Natural killer cell (primary cell): ENCODE measurements around the gene MEIS2. TPM values are rescaled to one million over a fixed set of nuclear protein-coding genes. Genes with fewer than 3 reads are reported as not detected.

Experiments used
- ATAC-seq, 3 donors: fragments of 150-1000 bp in 2 of 3; fragments of 200-7000 bp in 1 of 3; cut with Tn5 transposase; 1 replicate in 1 of 3; 2 replicates in 2 of 3; pipeline ENCODE4 v1.10.0; 2021; ENCODE audit warnings: mild to moderate bottlenecking in 2 of 3, moderate library complexity in 2 of 3
- DNase-seq, 2 donors: peaks; one replicate each; pipeline versions ENCODE4 v3.0.0 to v3.0.0-alpha.2; 2013 to 2021; ENCODE audit warnings: mixed read lengths in 1 of 2
- H3K27ac ChIP-seq: one replicate; pipeline ENCODE4 v1.5.1; 2013; ENCODE audit warnings: mild to moderate bottlenecking, low read length
- H3K27me3 ChIP-seq: one replicate; pipeline ENCODE4 v1.6.1; 2013; ENCODE audit warnings: low read length; ENCODE audit not compliant: control insufficient read depth, insufficient read depth
- H3K36me3 ChIP-seq: one replicate; pipeline ENCODE4 v1.6.1; 2013; ENCODE audit warnings: low read length; ENCODE audit not compliant: control insufficient read depth, insufficient read depth
- H3K4me1 ChIP-seq: one replicate; pipeline ENCODE4 v1.6.1; 2013; ENCODE audit warnings: low read length; ENCODE audit not compliant: control insufficient read depth, insufficient read depth
- H3K4me3 ChIP-seq: one replicate; pipeline ENCODE4 v1.5.1; 2013; ENCODE audit warnings: low read length
- H3K9me3 ChIP-seq: one replicate; pipeline ENCODE4 v1.6.1; 2013; ENCODE audit warnings: low read length; ENCODE audit not compliant: control insufficient read depth, insufficient read depth
- H3K27ac Mint-ChIP-seq, 2 donors: one replicate each; pipeline ENCODE4 v1.8.0; 2022; ENCODE audit warnings: mild to moderate bottlenecking in 2 of 2, mixed read lengths in 2 of 2, moderate library complexity in 1 of 2
- H3K27me3 Mint-ChIP-seq, 2 donors: one replicate each; pipeline ENCODE4 v1.8.0; 2022; ENCODE audit warnings: low read depth in 2 of 2, mixed read lengths in 2 of 2
- H3K36me3 Mint-ChIP-seq: one replicate; pipeline ENCODE4 v1.8.0; 2022; ENCODE audit warnings: mixed read lengths
- H3K4me1 Mint-ChIP-seq, 2 donors: one replicate each; pipeline ENCODE4 v1.8.0; 2022; ENCODE audit warnings: mixed read lengths in 2 of 2
- H3K4me3 Mint-ChIP-seq: one replicate; pipeline ENCODE4 v1.8.0; 2022; ENCODE audit warnings: mild to moderate bottlenecking, moderate library complexity, mixed read lengths
- H3K9me3 Mint-ChIP-seq, 2 donors: one replicate each; pipeline ENCODE4 v1.8.0; 2022; ENCODE audit warnings: mixed read lengths in 2 of 2
- CTCF ChIP-seq: fragments of 200-600 bp; IDR thresholded peaks from one replicate; pipeline ENCODE4 v1.8.0; 2022; ENCODE audit warnings: antibody characterized with exemption
- WGBS: methylation state at CpG from one replicate; pipeline ENCODE4 v1.1.7; 2013; ENCODE audit warnings: missing lambda C conversion rate; ENCODE audit not compliant: insufficient coverage; 5-methylcytosine and 5-hydroxymethylcytosine counted together
- intact Hi-C: fragments of 100-400 bp; cut with micrococcal nuclease; formaldehyde crosslinking; loops from one replicate; pipeline ENCODE4 v1.14.2; 2022
- total RNA-seq, 4 donors: library from RNA; stranded (reverse); fragments of 120-200 nt in 1 of 4; gene quantifications; one replicate each; pipeline versions ENCODE4 v1.2.3 to v1.2.4, GENCODE V29; 2013 to 2022

MEIS2 gene
- total RNA-seq, 3 donors from 2014 or later (not counting 1 experiment from before 2014, with no cell fraction given): 0.35 TPM; not detected in 2

GRCh38 chr15:36940636-36941260, 159.6 kb downstream of the MEIS2 start:
- 75% methylated on average over 3 of the region's 3 CpGs for WGBS
- Histone ChIP-seq H3K9me3 (no peaks in the 10 kb centered on the region), H3K4me3 (no peak overlapping the region), H3K27me3 (no peaks in the 10 kb centered on the region), H3K4me1 (no peaks in the 10 kb centered on the region), H3K36me3 (no peaks in the 10 kb centered on the region), H3K27ac (no peak overlapping the region)
- DNase-seq: no peak
- Mint-ChIP-seq H3K4me3 (no peak overlapping the region), H3K27me3 (no peaks in the 10 kb centered on the region), H3K27ac (no peak overlapping the region), H3K36me3 (no peaks in the 10 kb centered on the region), H3K4me1 (no peaks in the 10 kb centered on the region), H3K9me3 (peaks cover 11 to 12% of the 10 kb centered on the region in 2 donors)
- intact Hi-C loops: no loop called here
- TF ChIP-seq CTCF: no peak
- no peak for ATAC-seq

- Mint-ChIP-seq H3K4me1 (no peaks in the 10 kb centered on the region), H3K36me3 (no peaks in the 10 kb centered on the region), H3K27me3 (no peaks in the 10 kb centered on the region), H3K27ac (no peak overlapping the region), H3K9me3 (peaks cover 11 to 12% of the 10 kb centered on the region in 2 donors), H3K4me3 (no peak overlapping the region)
- Histone ChIP-seq H3K4me1 (no peaks in the 10 kb centered on the region), H3K9me3 (no peaks in the 10 kb centered on the region), H3K36me3 (no peaks in the 10 kb centered on the region), H3K4me3 (no peak overlapping the region), H3K27ac (no peak overlapping the region), H3K27me3 (no peaks in the 10 kb centered on the region)
- DNase-seq (no peak), ATAC-seq (no peak)
- 92% methylated on average over 1 of the region's 3 CpGs for WGBS
- intact Hi-C loops: no loop called here
- no peak for TF ChIP-seq CTCF
Measured at GRCh38 chr15:36940219-36940618, 160.1 kb downstream of the MEIS2 start.

GRCh38 chr15:36938764-36939163, 161.6 kb downstream of the MEIS2 start:
- Histone ChIP-seq H3K9me3 (no peaks in the 10 kb centered on the region), H3K27ac (no peak overlapping the region), H3K36me3 (no peaks in the 10 kb centered on the region), H3K4me1 (no peaks in the 10 kb centered on the region), H3K4me3 (no peak overlapping the region), H3K27me3 (no peaks in the 10 kb centered on the region)
- Mint-ChIP-seq H3K27me3 (no peaks in the 10 kb centered on the region), H3K4me3 (no peak overlapping the region), H3K27ac (no peak overlapping the region), H3K36me3 (no peaks in the 10 kb centered on the region), H3K9me3 (peaks cover 11 to 12% of the 10 kb centered on the region in 2 donors), H3K4me1 (no peaks in the 10 kb centered on the region)
- no peak for TF ChIP-seq CTCF
- no peak for DNase-seq
- 95% methylated on average over 7 of the region's 7 CpGs for WGBS
- intact Hi-C loops: no loop called here
- ATAC-seq: no peak

- H3K27me3 Mint-ChIP-seq: no peaks in the 10 kb centered on the region
- ATAC-seq: no peak
- no peak for DNase-seq
- no peaks in the 10 kb centered on the region for H3K36me3 Mint-ChIP-seq
- peaks cover 11 to 12% of the 10 kb centered on the region in 2 donors for H3K9me3 Mint-ChIP-seq
- H3K4me1 Mint-ChIP-seq: no peaks in the 10 kb centered on the region
- WGBS: 81% methylated on average over 4 of the region's 4 CpGs
- no peaks in the 10 kb centered on the region for H3K36me3 ChIP-seq
- no peak overlapping the region for H3K27ac ChIP-seq
- H3K27me3 ChIP-seq: no peaks in the 10 kb centered on the region
- H3K4me1 ChIP-seq: no peaks in the 10 kb centered on the region
- no peak overlapping the region for H3K27ac Mint-ChIP-seq
- TF ChIP-seq CTCF: no peak
- no peak overlapping the region for H3K4me3 ChIP-seq
- H3K9me3 ChIP-seq: no peaks in the 10 kb centered on the region
- H3K4me3 Mint-ChIP-seq: no peak overlapping the region
- intact Hi-C loops: no loop called here
Measured at GRCh38 chr15:36938131-36938530, 162.2 kb downstream of the MEIS2 start.
